ENCODE data around the gene CHI3L1. TPM values are rescaled to one million over a fixed set of nuclear protein-coding genes. Genes with fewer than 3 reads are reported as not detected.

CHI3L1 gene
- total RNA-seq, 1 experiment from 2014 or later: not detected

GRCh38 chr1:203206129-203206687 is 19.7 kb upstream of the CHI3L1 start:
- DNase-seq (ENCODE audit: low read depth): no peak

GRCh38 chr1:203204756-203205155 is 18.3 kb upstream of the CHI3L1 start:
- DNase-seq (ENCODE audit: low read depth): no peak

GRCh38 chr1:203202431-203203245 is 16.1 kb upstream of the CHI3L1 start:
- peak; percentile 69 for DNase-seq (ENCODE audit: low read depth)

- no peak for DNase-seq (ENCODE audit: low read depth)
Observed at GRCh38 chr1:203201516-203202205, 15.2 kb upstream of the CHI3L1 start.

GRCh38 chr1:203200916-203201315 is 14.4 kb upstream of the CHI3L1 start:
- DNase-seq (ENCODE audit: low read depth): no peak

- DNase-seq (ENCODE audit: low read depth): peak; percentile 58
Observed at GRCh38 chr1:203199816-203200571, 13.5 kb upstream of the CHI3L1 start.

- DNase-seq (ENCODE audit: low read depth): no peak
Observed at GRCh38 chr1:203199481-203199815, 12.9 kb upstream of the CHI3L1 start.

GRCh38 chr1:203199002-203199401 is 12.5 kb upstream of the CHI3L1 start:
- no peak for DNase-seq (ENCODE audit: low read depth)

GRCh38 chr1:203197625-203198024 is 11.1 kb upstream of the CHI3L1 start:
- DNase-seq (ENCODE audit: low read depth): peak; percentile 91

GRCh38 chr1:203196371-203196770 is 9.9 kb upstream of the CHI3L1 start:
- DNase-seq (ENCODE audit: low read depth): peak; percentile 22

- DNase-seq (ENCODE audit: low read depth): no peak
Observed at GRCh38 chr1:203190949-203191348, 4.4 kb upstream of the CHI3L1 start.

GRCh38 chr1:203189951-203190352 is 3.4 kb upstream of the CHI3L1 start:
- DNase-seq (ENCODE audit: low read depth): no peak

GRCh38 chr1:203188686-203189232 is 2.3 kb upstream of the CHI3L1 start:
- no peak for DNase-seq (ENCODE audit: low read depth)

- DNase-seq (ENCODE audit: low read depth): no peak
Observed at GRCh38 chr1:203187689-203188264, 1.3 kb upstream of the CHI3L1 start.

GRCh38 chr1:203187304-203187685 is 791 bp upstream of the CHI3L1 start:
- DNase-seq (ENCODE audit: low read depth): no peak

GRCh38 chr1:203186091-203186445 is 436 bp downstream of the CHI3L1 start:
- no peak for DNase-seq (ENCODE audit: low read depth)

- DNase-seq (ENCODE audit: low read depth): no peak
Observed at GRCh38 chr1:203185585-203185984, 919 bp downstream of the CHI3L1 start.

GRCh38 chr1:203185061-203185461 is 1.4 kb downstream of the CHI3L1 start:
- DNase-seq (ENCODE audit: low read depth): no peak

GRCh38 chr1:203184467-203184866 is 2.0 kb downstream of the CHI3L1 start:
- no peak for DNase-seq (ENCODE audit: low read depth)

GRCh38 chr1:203183828-203184227 is 2.7 kb downstream of the CHI3L1 start:
- no peak for DNase-seq (ENCODE audit: low read depth)

- DNase-seq (ENCODE audit: low read depth): no peak
Observed at GRCh38 chr1:203182387-203182953, 4.0 kb downstream of the CHI3L1 start.
